NCI-H128 (cell line): ENCODE results near the gene TGM1.

Source experiments
- DNase-seq: peaks from one replicate; lab custom pipeline; 2025; ENCODE audit not compliant: unreplicated experiment; lab: John Stamatoyannopoulos, UW

TGM1 gene

GRCh38 chr14:24271134-24271833, 8.3 kb upstream of the TGM1 start, which contains the start of gene RABGGTA:
TSS of gene RABGGTA (minus strand) at chr14:24271597. CDS start at chr14:24271115, 482 bp downstream.
- DNase-seq: peak; percentile 92

DNA sequence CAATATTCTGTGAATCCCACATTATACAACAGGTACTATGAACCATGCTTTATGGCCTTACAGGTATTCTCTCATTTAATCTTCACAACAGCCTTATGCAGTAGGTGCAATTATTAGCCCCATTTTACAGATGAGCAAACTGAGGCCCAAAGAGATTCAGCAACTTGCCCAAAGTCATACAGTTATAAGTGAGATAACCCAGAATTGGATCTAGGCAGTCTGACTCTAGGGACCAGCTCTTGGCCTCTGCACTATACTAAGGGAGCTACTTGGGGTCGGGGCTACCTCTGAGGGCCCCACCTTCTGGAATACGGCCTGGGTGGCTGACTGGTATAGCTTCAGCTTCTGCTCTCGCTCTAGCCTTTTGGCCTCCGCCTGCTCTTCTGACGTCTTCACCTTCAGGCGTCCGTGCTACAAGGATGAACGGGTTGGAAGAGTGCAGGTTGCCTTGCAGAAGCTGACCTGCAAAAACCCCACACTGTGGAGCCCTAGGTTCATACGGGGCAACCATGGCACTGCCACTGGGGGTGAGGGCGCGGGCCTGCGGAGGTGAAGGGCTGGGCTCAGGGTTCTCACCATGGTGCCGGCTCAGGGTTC, 7.7 kb upstream of the TGM1 start:
- no peak for DNase-seq

GRCh38 chr14:24269910-24270536, 7.0 kb upstream of the TGM1 start:
- no peak for DNase-seq

DNA sequence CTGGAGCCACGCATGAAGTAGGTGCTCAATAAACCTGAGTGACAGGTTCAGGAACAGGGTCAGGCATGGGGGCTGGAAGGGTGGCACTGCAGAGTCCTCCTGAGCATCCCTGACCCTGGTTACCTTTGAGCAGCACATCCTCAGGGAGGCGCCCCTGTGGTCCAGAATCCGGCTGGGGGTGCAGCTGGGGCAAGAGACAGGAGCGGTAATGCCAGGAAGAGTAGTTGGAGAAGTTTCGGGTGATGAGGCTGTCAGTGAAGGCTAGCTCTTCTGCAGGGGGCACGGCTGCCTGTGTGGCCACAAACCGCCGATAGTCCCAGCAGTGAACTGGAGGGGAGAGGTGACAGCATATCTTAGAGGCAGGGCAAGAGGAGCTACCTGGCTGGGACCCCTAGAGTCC, 6.4 kb upstream of the TGM1 start:
- no peak for DNase-seq

- no peak for DNase-seq
These were observed 5.2 kb upstream of the TGM1 start for GRCh38 chr14:24268225-24268624.

- DNase-seq: no peak
These were observed 4.5 kb upstream of the TGM1 start for GRCh38 chr14:24267516-24267915.

DNA sequence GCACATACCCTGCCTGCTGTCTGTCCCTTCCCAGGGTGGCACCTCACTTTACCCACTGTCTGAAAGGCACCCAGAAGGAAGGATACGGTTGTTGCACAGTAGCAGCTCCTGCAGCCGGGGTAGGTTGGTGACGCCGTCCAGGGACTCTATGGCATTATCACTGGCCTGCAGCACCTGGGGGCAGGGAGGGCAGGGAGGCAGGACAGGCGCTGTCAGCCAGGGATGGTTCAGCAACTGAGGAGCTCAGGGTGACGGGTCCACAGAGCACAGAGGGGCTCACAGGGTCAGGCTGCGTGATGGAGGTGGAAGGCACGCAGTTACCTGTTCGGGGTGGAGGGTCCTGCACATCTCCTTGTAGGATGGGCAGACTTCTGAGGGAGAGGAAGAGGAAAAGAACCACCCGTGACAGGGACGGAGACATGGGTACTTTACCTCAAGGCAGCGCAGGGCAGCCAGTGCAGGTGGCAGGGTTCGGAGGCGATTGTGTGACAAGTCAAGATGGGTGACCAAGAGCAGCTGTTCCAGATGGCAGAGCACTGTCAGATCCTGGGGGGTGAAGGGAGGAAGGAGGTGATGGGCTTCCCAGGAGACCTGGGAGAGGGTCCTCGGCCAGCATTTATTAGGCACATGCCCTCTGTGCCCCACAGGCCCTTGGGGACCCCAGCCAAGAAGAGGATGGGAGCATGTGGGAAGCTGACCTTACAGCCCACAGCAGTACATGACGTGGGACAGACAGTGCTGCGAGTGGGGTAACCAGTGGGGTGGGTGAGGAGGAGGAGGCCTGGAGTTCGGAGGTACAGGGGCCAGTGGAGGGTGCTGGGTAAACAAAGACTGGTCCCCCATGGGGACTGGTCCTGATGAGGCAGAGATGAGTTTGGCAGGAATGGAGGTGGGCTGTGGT, 3.6 kb upstream of the TGM1 start:
- no peak for DNase-seq

GRCh38 chr14:24264298-24264697, 1.3 kb upstream of the TGM1 start:
- no peak for DNase-seq

DNA sequence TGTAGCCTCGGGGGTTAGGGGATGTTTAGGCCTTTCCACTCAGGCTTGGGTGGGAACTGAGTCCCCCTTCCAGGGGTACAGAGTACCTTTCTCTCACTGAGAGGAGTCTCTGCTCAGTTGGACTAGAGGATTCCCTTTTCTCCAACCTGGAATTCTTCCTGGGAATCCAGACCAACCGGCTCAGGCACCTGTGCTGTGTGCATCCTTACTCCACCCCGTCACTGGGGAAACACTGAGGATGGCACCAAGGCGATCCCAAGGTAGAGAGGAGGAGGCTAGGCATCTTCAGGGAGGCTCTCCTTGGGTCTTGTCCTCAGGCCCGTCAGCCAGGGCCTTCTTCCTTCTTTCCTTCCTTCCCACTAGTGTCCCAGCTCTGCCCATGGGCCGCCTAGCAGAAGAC, 871 bp upstream of the TGM1 start:
- DNase-seq: no peak

DNA sequence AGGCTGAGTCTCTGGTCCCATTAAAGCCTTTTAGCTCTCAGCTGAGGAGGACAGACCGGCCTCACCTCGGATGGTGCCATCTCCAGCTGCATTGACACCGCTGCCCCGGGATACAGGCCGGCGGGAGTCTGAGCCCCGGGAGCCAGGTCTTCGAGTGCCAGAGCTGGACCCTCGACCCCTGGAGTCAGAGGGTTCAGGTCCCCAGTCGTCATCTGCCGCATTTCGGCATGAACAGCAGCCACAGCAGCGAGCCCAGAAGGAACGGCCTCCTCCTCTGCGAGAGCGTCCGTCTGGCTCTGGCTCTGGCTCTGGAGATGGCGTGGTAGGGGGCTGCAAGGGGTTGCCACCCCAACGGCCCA, 1.0 kb downstream of the TGM1 start:
- no peak for DNase-seq

DNA sequence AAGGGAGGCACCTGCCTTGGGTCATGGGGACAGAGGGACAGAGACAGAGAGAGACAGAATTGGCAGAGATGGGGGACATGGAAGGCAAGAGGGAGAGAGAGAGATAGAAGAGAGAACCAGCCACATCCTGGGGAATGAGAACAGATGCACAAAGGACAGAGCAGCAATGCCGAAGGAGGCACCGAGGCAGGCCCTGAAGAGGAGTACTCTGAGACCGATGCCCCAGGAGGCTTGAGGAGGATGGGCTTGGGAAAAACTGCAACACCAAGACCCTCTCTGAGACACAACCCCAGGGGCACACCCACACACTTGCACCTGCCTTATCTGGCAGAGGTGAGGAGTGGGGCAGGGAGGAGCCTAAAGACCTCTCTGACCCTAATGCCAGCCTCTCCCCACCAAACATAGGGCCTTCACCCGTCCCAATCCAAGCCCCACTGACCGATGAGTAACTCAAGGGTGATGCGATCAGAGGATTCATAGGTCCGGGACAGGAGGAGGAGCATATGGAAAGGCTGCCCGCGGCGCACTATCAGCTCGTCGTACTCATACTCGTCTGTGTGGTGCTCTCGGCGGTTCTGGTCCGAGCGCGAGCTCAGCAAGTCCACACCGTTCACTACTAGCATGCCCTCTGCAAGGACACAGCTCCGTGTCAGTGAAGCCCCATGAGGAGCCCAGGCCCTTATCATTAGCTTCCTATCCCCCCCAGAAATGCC, 1.6 kb downstream of the TGM1 start:
- no peak for DNase-seq

- no peak for DNase-seq
These were observed 2.2 kb downstream of the TGM1 start for GRCh38 chr14:24260780-24261157.

- DNase-seq: no peak
These were observed 2.8 kb downstream of the TGM1 start for GRCh38 chr14:24260026-24260779.

GRCh38 chr14:24259282-24260025, 3.5 kb downstream of the TGM1 start:
- DNase-seq: no peak

DNA sequence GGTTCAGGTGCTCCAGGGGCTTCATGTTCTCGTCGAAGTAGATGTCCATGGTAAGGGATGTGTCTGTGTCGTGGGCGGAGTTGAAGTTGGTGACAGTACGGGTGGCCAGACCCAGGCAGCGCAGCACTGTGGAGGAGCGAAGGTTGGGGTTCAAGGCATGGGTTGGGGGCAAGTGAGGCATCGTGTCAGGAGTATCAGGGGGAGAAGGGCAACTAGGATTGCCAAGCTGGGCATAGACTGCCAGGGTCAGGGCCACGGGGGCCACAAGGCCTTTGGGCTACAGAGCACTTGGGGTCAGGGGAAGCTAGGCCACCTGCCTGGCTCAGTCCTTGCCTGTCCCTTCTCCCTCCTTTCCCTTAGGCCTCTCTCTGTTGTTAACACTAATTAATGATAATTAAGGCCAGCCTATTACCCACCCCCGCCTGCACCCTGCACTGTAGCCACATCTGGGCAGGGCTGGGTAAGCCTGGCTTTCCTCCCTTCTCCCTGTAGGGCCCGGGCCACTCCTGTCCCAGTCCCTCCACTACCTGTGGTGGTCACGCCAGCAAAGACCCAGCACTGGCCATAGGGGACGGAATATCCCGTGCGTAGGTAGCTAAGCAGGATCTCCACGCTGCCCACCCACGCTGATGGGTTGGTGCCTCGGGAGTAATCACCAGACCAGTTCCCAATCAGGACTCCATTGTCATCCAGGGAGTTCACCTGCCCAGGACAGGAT, 4.3 kb downstream of the TGM1 start:
- no peak for DNase-seq

DNA sequence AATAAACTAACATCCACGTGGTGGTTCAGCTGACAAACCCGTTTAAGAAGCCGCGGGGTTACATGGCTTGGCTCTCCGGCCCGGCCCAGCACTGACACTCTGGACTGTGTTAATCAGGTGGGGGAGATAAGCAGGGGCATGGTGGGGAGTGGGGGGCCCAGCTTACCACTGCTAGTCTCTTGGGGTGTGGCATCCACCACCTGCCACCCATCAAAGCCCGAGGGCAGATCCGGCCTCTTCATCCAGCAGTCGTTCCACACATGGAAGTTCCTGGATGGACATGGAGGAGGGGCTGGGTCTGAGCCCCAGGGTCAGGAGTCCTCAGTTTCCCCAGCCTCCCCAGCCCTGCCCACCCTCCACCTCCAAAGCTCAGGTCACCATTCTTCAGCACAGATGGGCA, 4.9 kb downstream of the TGM1 start:
- DNase-seq: no peak

DNA sequence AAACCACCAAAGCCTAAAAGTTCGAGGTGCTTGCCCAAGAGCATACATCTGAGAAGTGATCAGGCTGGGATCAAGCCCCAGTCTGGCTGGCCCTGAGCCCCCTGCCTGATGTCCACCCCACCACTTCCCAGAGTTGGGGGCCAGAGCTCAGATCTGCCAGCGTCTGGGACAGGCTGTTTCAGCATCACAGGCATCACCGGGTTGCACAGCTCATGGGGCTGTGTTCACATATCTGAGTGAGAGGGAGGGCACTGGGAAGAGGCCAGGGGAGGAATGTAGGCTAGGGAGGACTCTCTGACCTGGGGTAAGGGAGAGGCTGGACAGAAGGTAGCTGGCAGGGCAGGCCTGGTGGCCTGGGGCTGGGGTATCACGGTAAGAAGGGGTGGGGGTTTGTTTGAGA, 6.0 kb downstream of the TGM1 start:
- no peak for DNase-seq

GRCh38 chr14:24255931-24256711, 6.9 kb downstream of the TGM1 start:
- no peak for DNase-seq
